ENCODE results near the gene ITPK1. TPM values are rescaled to one million over a fixed set of nuclear protein-coding genes. Genes with fewer than 3 reads are reported as not detected.

ITPK1 gene
- total RNA-seq, 1 donor from 2014 or later = 32.8 TPM

DNA sequence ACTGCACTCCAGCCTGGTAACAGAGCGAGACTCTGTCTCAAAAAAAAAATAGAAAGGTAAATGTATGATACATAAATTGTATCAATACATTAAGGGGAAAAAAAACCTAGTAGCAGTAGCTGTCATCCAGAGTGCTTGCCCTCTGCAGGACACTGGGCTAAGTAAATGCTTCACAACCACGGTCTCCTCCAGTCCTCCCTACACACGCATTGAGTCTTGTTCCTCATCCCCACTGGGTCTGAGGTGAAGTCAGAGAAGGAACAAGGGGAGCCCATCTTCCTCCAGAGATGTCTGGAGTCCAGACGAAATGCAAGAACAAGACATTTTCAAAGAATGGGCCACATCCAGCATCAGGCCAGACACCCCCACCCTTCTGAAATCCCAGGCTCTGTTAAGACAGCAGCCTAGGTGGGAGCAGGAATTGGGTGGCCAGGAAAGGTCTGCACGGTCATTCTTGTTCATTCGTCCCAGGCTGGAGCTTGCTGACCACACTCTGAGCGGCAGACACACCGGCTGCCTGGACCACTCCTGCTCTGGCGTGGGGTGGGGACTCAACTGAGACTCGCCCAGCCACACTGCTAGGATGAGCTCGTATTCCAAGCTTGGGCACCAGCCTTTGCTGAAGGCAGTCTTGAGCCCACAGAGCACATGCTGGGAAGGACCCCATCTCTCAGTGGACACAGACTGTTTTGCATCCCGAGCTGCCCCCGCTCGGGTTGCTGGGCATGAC is 147.3 kb downstream of the ITPK1 start:
- no peaks in the 10 kb centered on the region for H3K27me3 Mint-ChIP-seq (ENCODE audit: unreplicated experiment)
- TF ChIP-seq, protein P1, sequence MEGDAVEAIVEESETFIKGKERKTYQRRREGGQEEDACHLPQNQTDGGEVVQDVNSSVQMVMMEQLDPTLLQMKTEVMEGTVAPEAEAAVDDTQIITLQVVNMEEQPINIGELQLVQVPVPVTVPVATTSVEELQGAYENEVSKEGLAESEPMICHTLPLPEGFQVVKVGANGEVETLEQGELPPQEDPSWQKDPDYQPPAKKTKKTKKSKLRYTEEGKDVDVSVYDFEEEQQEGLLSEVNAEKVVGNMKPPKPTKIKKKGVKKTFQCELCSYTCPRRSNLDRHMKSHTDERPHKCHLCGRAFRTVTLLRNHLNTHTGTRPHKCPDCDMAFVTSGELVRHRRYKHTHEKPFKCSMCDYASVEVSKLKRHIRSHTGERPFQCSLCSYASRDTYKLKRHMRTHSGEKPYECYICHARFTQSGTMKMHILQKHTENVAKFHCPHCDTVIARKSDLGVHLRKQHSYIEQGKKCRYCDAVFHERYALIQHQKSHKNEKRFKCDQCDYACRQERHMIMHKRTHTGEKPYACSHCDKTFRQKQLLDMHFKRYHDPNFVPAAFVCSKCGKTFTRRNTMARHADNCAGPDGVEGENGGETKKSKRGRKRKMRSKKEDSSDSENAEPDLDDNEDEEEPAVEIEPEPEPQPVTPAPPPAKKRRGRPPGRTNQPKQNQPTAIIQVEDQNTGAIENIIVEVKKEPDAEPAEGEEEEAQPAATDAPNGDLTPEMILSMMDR (IDR thresholded peaks at IDR 0.05) = no peak
- no peak overlapping the region for H3K4me3 Mint-ChIP-seq (ENCODE audit: unreplicated experiment)
- no peaks in the 10 kb centered on the region for H3K36me3 Mint-ChIP-seq (ENCODE audit: unreplicated experiment)
- H3K4me1 Mint-ChIP-seq (ENCODE audit: unreplicated experiment) = peaks cover 12% of the 10 kb centered on the region
- no peak for DNase-seq (ENCODE audit: extremely low spot score, unreplicated experiment)
- peaks cover 6% of the 10 kb centered on the region for H3K9me3 Mint-ChIP-seq (ENCODE audit: unreplicated experiment)
- H3K27ac Mint-ChIP-seq (ENCODE audit: unreplicated experiment) = no peak overlapping the region

DNA sequence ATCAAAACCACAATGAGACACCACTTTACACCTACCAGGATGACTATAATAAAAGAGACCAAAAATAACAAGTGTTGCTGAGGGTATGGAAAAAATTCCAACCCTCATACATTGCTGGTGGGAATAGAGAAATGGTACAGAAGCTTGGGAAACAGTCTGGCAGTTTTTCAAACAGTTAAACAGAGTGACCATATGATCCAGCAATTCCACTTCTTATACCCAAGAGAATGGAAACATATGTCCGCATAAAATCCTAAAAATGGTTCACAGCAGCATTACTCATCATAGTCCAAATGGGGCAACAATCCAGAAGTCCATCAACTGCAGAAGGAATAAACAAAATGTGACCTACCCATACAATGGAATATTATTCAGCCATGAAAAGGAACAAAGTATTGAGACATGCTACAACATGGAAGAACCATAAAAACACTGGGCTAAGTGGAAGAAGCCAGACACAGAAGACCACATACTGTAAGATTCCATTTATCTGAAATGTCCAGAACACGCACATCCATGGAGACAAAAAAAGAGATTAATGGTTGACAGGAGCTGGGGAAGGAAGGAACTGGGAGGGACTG is 148.3 kb downstream of the ITPK1 start:
- no peak for DNase-seq (ENCODE audit: extremely low spot score, unreplicated experiment)
- TF ChIP-seq, protein P1 (IDR thresholded peaks at IDR 0.05) = no peak
- peaks cover 6% of the 10 kb centered on the region for H3K9me3 Mint-ChIP-seq (ENCODE audit: unreplicated experiment)
- no peak overlapping the region for H3K4me3 Mint-ChIP-seq (ENCODE audit: unreplicated experiment)
- no peaks in the 10 kb centered on the region for H3K27me3 Mint-ChIP-seq (ENCODE audit: unreplicated experiment)
- H3K36me3 Mint-ChIP-seq (ENCODE audit: unreplicated experiment) = no peaks in the 10 kb centered on the region
- no peak overlapping the region for H3K27ac Mint-ChIP-seq (ENCODE audit: unreplicated experiment)
- peaks cover 8% of the 10 kb centered on the region for H3K4me1 Mint-ChIP-seq (ENCODE audit: unreplicated experiment)

DNA sequence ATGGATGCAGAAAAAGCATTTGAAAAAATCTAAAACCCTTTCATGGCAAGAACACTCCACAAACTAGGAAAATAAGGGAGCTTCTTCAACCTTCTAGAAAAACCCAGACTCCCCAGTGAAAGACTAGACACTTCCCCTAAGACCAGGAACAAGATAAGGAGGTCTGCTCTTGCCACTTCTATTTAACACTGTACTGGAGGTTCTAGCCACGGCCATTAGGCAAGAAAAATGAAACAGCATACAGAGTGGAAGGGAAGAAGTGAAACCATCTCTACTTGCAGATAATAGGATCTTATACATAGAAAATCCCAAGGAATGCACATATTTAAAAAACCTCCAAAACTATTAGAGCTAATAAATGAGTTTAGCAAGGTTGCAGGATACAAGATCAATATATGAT is 150.4 kb downstream of the ITPK1 start:
- no peaks in the 10 kb centered on the region for H3K27me3 Mint-ChIP-seq (ENCODE audit: unreplicated experiment)
- TF ChIP-seq, protein P1 (IDR thresholded peaks at IDR 0.05) = no peak

DNA sequence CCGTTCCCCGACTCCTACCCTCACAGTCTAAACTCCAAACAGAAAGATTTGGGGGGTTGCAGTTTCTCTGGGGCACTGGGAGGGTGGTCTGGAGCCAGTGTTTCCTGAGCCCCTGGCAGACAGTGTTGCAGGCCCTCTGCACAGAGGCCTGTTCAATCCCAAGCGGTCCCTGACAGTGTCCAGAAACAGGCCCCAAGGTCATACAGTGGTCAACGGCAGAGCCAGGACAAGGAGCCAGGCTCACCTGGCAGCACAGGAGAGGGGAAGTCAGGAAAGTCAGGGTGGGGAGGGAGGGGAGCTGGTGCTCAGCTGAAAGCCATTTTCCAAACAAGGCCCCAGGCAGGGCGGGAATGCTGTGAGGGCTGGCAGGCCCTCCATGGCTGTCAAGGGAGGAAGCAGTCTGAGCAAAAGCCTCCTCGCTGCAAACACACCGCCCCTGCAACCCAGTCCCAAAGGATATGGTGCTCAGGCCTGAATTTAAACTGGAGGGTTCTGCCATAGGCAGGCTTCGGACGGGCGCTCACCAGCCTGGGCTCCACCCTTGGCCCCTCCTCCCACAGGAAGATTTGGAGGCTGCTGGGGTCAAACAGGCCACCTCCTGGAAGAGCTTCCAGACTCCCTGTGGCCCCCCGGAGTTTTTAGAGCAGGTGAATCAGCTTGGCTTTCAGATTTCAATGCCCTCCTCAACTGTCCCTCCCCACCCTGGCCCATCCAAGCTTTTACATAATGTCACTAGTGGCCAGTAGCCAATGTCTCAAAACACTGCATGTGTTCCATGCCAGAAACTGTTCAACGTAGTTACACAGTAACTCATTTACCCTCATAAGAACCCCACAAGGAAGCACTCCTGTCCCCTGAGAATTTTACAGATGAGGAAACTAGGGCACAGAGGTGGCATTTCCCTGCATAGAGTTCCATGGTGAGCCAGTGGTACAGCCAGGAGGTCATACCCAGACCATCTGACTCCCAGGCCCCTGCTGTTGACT is 151.3 kb downstream of the ITPK1 start:
- no peak overlapping the region for H3K27ac Mint-ChIP-seq (ENCODE audit: unreplicated experiment)
- DNase-seq (ENCODE audit: extremely low spot score, unreplicated experiment) = no peak

More for the DNA sequence above, 150.4 kb downstream of the ITPK1 start:
- Mint-ChIP-seq H3K4me1 (ENCODE audit: unreplicated experiment) (peaks cover 10% of the 10 kb centered on the region), H3K4me3 (ENCODE audit: unreplicated experiment) (no peak overlapping the region), H3K9me3 (ENCODE audit: unreplicated experiment) (peaks cover 6% of the 10 kb centered on the region), H3K36me3 (ENCODE audit: unreplicated experiment) (no peaks in the 10 kb centered on the region), H3K27ac (ENCODE audit: unreplicated experiment) (no peak overlapping the region)
- DNase-seq (ENCODE audit: extremely low spot score, unreplicated experiment) = no peak

More for the DNA sequence above, 151.3 kb downstream of the ITPK1 start:
- H3K4me1 Mint-ChIP-seq (ENCODE audit: unreplicated experiment) = peaks cover 10% of the 10 kb centered on the region
- TF ChIP-seq, protein P1 (IDR thresholded peaks at IDR 0.05) = no peak
- no peaks in the 10 kb centered on the region for H3K27me3 Mint-ChIP-seq (ENCODE audit: unreplicated experiment)
- no peak overlapping the region for H3K4me3 Mint-ChIP-seq (ENCODE audit: unreplicated experiment)
- no peaks in the 10 kb centered on the region for H3K36me3 Mint-ChIP-seq (ENCODE audit: unreplicated experiment)
- peaks cover 6% of the 10 kb centered on the region for H3K9me3 Mint-ChIP-seq (ENCODE audit: unreplicated experiment)
